ENCODE measurements around the gene NME1.
"Not testable (repeated sequence)": the region's sequence is repeated elsewhere in the genome, so short reads cannot be mapped to it uniquely, and the experiment has no call there.

The NME1 gene

DNA sequence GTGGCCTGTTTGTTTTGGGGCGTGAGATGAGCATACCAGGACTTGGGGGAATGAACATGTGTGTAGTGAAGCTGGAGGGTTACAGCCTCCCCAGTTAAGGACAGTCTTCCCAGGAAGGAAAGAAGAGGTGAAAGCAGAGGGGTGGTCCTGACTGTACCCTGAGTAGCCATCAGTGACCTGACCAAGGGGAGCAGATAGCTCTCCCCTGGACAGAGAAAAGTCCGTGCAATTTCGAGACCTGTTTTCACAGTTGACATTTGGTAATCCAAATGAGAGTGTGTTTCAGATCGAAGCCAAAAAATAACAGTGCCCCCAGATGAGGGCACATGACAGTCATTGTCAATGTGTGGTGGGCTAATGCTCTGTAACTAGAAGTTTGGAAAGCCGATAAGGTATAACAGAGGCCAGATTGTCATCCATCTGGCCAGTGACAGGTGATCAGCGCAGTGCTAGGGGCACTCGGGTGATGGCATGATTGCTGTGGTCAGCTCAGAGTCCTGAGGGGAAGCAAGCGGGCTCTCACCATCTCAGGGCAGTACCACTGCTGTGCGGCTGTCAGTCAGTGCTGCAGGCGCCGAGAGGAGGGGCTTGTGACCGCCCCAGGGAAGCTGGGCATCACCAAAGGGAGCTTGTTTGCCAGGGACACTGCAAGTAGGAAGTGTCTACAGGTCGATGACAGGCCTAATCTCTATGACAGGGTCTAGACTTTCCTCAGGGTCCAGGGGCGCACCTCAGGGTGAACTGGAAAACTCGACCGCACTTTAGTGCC lies 11.7 kb downstream of the NME1 start:
- TF ChIP-seq, protein P1, sequence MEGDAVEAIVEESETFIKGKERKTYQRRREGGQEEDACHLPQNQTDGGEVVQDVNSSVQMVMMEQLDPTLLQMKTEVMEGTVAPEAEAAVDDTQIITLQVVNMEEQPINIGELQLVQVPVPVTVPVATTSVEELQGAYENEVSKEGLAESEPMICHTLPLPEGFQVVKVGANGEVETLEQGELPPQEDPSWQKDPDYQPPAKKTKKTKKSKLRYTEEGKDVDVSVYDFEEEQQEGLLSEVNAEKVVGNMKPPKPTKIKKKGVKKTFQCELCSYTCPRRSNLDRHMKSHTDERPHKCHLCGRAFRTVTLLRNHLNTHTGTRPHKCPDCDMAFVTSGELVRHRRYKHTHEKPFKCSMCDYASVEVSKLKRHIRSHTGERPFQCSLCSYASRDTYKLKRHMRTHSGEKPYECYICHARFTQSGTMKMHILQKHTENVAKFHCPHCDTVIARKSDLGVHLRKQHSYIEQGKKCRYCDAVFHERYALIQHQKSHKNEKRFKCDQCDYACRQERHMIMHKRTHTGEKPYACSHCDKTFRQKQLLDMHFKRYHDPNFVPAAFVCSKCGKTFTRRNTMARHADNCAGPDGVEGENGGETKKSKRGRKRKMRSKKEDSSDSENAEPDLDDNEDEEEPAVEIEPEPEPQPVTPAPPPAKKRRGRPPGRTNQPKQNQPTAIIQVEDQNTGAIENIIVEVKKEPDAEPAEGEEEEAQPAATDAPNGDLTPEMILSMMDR (conservative IDR thresholded peaks at IDR 0.05; ENCODE audit: control insufficient read depth, insufficient read depth, low read depth, low read length) = no peak
- DNase-seq (ENCODE audit: low read depth) = no peak
- H3K4me3 ChIP-seq (ENCODE audit: control insufficient read depth, low read depth, low read length) = peak overlapping the region; percentile 72

- TF ChIP-seq, protein P1 (conservative IDR thresholded peaks at IDR 0.05; ENCODE audit: control insufficient read depth, insufficient read depth, low read depth, low read length) = no peak
- no peak for DNase-seq (ENCODE audit: low read depth)
- H3K4me3 ChIP-seq (ENCODE audit: control insufficient read depth, low read depth, low read length) = peak overlapping the region; percentile 72
These were observed 12.4 kb downstream of the NME1 start for GRCh38 chr17:51165680-51166197.

DNA sequence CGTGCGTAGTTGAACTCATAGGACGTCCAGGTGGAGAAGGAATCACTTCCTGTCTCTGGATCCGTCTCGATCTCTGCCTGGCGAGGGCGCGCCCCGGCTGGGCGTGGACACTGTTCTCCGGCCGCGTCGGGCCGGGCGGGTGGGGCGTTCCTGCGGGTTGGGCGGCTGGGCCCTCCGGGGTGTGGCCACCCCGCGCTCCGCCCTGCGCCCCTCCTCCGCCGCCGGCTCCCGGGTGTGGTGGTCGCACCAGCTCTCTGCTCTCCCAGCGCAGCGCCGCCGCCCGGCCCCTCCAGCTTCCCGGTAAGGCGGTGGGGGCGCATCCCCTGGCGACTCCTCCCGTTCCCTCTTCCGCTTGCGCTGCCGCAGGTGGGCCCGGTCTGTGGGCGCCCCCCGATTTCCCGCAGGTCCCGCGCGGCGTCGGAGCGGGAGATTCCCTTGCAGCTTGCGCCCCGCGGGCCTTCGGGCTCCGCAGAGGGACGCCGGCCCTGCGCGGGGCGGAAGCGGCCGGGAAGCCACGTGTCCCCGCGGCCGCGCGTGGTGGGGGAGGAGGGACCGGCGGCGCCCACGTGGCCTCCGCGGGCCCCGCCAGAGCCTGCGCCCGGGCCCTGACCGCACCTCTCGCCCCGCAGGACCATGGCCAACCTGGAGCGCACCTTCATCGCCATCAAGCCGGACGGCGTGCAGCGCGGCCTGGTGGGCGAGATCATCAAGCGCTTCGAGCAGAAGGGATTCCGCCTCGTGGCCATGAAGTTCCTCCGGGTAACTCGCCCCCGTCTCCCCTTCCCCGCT lies 13.0 kb downstream of the NME1 start, which contains the start of gene NME2:
TSS of gene NME2 (plus strand) at position 214 of the 789 bp plus-strand sequence. CDS start at position 634, 420 bp downstream.
- peak; percentile 77 for DNase-seq (ENCODE audit: low read depth)
- TF ChIP-seq, protein P1 (conservative IDR thresholded peaks at IDR 0.05; ENCODE audit: control insufficient read depth, insufficient read depth, low read depth, low read length) = no peak
- H3K4me3 ChIP-seq (ENCODE audit: control insufficient read depth, low read depth, low read length) = peak within 1 kb of the TSS; percentile 86

DNA sequence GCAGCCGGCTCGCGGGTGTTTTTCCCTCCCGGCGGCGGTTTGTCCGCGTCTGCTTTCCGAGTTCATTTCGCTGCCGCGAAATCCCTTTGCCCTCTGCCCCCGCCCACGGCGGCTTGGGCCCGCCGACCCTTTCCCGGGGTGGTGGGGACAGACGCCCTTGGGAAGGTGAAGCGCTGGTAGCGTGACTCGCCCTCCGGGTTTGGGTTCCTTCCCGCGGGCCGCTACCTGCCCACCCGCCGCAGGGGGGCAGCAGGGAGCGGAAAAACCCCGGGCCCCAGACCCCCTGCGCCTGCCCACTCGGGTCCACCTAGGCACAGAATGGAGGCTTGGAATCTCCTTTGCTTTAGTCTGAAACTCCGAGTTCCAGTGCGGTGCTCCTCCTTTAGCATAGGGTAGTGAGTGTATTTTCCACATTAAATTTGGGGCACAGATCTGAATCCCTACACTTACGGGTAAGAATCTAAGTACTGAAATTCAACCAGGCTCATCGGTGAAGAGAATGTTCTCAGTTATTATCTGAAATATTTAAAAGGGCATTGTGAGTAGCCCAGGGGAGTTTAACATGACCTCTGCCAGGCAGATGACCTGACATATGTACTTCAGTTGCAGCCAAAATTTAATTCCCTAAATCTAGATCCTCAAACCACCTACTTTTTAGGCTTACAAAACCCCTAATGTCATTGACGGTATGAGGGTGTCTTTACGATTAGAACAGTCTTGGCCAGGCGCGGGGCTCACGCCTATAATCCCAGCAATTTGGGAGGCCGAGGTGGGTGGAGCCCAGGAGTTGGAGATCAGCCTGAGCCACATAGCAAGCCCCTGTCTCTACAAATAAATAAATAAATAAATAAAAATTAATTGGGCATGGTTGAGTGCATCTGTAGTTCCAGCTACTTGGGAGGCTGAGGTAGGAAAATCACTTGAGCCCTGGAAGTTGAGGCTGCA lies 13.9 kb downstream of the NME1 start:
- H3K4me3 ChIP-seq (ENCODE audit: control insufficient read depth, low read depth, low read length) = peak overlapping the region; percentile 86
- DNase-seq (ENCODE audit: low read depth) = no peak
- TF ChIP-seq, protein P1 (conservative IDR thresholded peaks at IDR 0.05; ENCODE audit: control insufficient read depth, insufficient read depth, low read depth, low read length) = peak; percentile 58

DNA sequence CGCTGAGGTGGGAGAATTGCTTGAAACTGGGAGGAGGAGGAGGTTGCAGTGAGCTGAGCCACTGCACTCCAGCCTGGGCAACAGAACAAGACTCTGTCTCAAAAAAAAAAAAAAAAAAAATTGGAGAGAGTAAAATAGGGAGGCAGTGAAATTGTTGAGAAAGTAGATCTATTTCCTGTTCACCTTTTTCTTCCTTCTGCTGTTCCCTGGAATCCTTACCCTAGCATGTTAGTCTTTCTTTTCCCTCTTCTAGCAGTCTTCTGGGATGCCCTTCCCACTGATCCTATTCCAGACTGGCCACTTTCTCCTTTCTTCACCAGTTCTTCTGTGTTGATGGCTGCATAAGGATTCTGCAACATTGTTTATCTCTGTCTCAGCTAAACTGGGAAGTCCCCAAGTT lies 16.0 kb downstream of the NME1 start:
- TF ChIP-seq, protein P1 (conservative IDR thresholded peaks at IDR 0.05; ENCODE audit: control insufficient read depth, insufficient read depth, low read depth, low read length) = no peak
- no peak for DNase-seq (ENCODE audit: low read depth)
- H3K4me3 ChIP-seq (ENCODE audit: control insufficient read depth, low read depth, low read length) = no peak overlapping the region

DNA sequence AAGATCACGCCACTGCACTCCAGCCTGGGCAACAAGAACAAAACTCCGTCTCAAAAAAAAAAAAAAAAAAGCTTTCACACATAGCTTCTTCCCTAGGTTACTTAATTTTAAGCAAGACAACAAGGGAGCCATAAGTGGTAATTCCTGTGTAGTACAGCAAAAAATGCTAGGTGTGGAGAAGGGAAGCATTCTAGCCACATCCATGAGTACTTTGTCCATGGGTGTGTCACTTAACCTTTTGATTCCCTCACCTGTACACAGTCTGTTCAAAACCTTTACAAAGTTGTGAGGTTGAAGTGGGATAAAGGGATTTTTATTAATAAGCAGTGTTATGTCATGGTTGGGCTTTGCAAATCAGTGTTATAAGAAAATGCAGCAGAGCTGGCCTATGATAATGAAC lies 17.4 kb downstream of the NME1 start:
- no peak for DNase-seq (ENCODE audit: low read depth)
- no peak overlapping the region for H3K4me3 ChIP-seq (ENCODE audit: control insufficient read depth, low read depth, low read length)
- TF ChIP-seq, protein P1 (conservative IDR thresholded peaks at IDR 0.05; ENCODE audit: control insufficient read depth, insufficient read depth, low read depth, low read length) = no peak

DNA sequence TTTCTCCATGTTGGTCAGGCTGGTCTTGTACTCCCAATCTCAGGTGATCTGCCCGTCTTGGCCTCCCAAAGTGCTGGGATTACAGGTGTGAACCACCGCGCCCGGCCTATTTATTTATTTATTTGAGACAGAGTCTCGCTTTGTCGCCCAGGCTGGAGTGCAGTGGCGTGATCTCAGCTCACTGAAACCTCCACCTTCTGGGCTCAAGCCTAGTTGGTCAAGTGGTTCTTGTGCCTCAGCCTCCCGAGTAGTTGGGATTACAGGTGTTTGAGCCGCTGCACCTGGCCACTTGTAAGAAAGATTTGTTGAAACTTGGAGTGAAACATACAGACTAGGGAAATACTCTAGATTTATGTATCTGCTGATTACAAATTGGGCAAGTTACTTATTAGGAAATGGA lies 18.7 kb downstream of the NME1 start:
- DNase-seq (ENCODE audit: low read depth); H3K4me3 ChIP-seq (ENCODE audit: control insufficient read depth, low read depth, low read length): not testable (repeated sequence)

Measured in fibroblast of mammary gland (primary cell).